Measurements from ENCODE around the gene SPECC1L.

SPECC1L gene

DNA sequence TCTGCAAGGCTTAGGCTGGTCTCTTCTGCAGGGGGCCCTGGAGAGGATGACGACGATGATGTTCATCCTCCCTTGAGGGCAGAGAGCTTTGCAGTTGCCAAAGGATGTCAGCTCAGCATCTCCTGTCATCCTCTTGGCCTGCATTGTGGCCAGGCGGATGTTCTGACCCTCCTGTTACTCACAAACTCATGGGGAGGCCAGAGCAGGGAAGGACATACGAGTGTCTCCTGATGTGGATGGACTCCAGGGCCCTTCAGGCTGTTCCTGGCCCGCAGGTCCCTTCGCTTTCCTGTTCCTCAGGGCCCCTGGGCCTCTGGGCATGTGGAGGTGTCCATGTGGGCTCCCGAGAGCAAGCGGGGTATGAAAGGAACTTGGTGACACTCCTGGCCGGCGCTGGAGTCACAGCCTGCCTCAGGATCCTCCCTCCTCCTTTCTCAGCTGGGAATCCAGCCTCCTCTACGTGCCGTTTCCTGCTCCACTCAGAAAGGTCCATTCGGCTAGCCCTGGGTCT, 165.3 kb downstream of the SPECC1L start:
- Histone ChIP-seq H3K27me3 (no peaks in the 10 kb centered on the region), H3K27ac (peak overlapping the region; percentile 85), H3K4me1 (peaks cover 100% of the 10 kb centered on the region), H3K9ac (no peak overlapping the region), H3K36me3 (no peaks in the 10 kb centered on the region), H3K9me3 (no peaks in the 10 kb centered on the region), H3K4me3 (no peak overlapping the region), H4K20me1 (peaks cover 25% of the 10 kb centered on the region), H3K4me2 (peak overlapping the region; percentile 98)
- no peak for TF ChIP-seq Cebpa-rat (IDR thresholded peaks at IDR 0.05)

GRCh38 chr22:24436553-24436952, 165.9 kb downstream of the SPECC1L start:
- peaks cover 100% of the 10 kb centered on the region for H3K4me1 ChIP-seq
- no peaks in the 10 kb centered on the region for H3K9me3 ChIP-seq
- TF ChIP-seq Cebpa-rat (IDR thresholded peaks at IDR 0.05) = no peak
- peaks cover 25% of the 10 kb centered on the region for H4K20me1 ChIP-seq
- H3K27ac ChIP-seq = peak overlapping the region; percentile 54
- H3K36me3 ChIP-seq = no peaks in the 10 kb centered on the region
- no peak overlapping the region for H3K9ac ChIP-seq
- no peak overlapping the region for H3K4me3 ChIP-seq
- H3K27me3 ChIP-seq = no peaks in the 10 kb centered on the region
- H3K4me2 ChIP-seq = peak overlapping the region; percentile 98

DNA sequence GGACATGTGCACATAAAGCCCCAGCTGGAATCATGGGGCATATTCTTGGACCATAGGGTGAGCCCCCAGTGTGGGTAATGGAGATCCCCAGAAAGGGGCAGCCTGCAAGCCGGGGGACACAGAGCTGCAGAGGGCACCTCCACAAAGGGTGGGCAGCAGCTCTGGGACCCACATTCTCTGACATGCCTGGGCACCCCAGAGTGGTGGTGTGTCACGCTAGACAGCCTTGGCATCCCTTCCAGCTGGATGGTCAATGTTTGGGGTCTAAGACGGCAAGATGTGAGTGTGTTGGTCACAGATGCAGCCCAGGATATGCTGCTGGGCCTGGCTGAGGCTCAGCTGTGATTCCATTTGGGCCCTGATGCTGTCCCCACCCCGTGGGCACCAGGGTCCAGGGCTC, 166.5 kb downstream of the SPECC1L start:
- Histone ChIP-seq H3K4me3 (no peak overlapping the region), H3K9ac (no peak overlapping the region), H3K4me1 (peaks cover 100% of the 10 kb centered on the region), H3K4me2 (peak overlapping the region; percentile 98), H3K9me3 (no peaks in the 10 kb centered on the region), H3K27me3 (no peaks in the 10 kb centered on the region), H4K20me1 (peaks cover 25% of the 10 kb centered on the region), H3K36me3 (no peaks in the 10 kb centered on the region), H3K27ac (peak overlapping the region; percentile 54)
- TF ChIP-seq Cebpa-rat (IDR thresholded peaks at IDR 0.05) = no peak

DNA sequence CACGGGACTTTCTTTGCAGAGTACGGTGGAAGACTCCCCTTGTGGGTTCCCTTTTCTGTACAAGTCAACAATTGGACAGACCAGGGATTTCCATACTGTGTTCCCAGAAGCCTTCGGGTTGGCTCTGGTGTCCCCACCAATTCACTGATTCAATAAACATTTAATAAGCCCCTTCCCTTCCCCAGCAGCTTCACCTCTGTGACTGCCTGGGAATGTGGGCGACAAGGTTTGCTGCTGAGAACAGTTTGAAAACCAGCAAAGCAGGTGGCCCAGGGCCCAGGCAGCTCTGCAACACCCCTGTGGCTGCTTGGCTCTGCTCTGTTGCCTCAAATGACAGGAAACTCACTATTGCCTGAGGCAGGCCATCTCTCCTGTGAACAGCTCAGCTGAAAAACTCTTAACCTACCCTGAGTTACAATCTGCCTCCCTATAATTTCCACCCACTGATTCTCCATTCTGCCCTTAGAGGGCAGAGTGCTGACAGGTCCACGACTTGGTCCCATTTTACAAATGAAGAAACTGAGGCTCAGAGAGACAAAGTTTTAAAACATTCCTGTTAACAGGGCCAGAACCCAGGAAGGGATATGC, 167.2 kb downstream of the SPECC1L start:
- H3K9me3 ChIP-seq = no peaks in the 10 kb centered on the region
- no peak overlapping the region; the same call in 1 of the 2 replicates for H3K9ac ChIP-seq
- H3K36me3 ChIP-seq = no peaks in the 10 kb centered on the region
- H3K4me3 ChIP-seq = no peak overlapping the region
- H4K20me1 ChIP-seq = peaks cover 25% of the 10 kb centered on the region
- peak overlapping the region; percentile 98 for H3K4me2 ChIP-seq
- no peaks in the 10 kb centered on the region for H3K27me3 ChIP-seq
- H3K4me1 ChIP-seq = peaks cover 100% of the 10 kb centered on the region
- TF ChIP-seq Cebpa-rat (IDR thresholded peaks at IDR 0.05) = no peak
- H3K27ac ChIP-seq = peak overlapping the region; percentile 54

DNA sequence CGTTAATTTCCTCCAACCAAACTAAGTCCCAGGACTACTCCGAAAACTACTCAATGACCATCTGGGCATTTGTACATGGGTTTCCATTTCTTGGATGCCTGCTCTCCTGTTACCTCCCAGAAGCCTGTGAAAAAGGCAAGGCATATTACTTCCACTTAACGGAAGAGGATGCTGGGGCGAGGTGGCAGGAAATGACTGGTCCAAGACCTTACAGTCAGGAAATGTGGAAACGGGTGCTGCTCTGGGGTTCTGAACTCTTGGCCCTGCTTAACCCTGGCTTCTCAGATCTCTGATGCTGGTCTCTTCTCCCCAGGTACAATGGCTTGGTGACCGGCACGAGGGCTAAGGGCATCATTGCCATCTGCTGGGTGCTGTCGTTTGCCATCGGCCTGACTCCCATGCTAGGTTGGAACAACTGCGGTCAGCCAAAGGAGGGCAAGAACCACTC, 169.7 kb downstream of the SPECC1L start:
- Histone ChIP-seq H3K4me1 (peaks cover 100% of the 10 kb centered on the region), H3K27me3 (no peaks in the 10 kb centered on the region), H3K9me3 (no peaks in the 10 kb centered on the region), H3K4me2 (peak overlapping the region; percentile 71), H3K36me3 (no peaks in the 10 kb centered on the region), H3K9ac (no peak overlapping the region), H4K20me1 (peaks cover 4% of the 10 kb centered on the region; the same call in 1 of the 2 replicates), H3K4me3 (no peak overlapping the region), H3K27ac (no peak overlapping the region)
- TF ChIP-seq Cebpa-rat (IDR thresholded peaks at IDR 0.05) = no peak

DNA sequence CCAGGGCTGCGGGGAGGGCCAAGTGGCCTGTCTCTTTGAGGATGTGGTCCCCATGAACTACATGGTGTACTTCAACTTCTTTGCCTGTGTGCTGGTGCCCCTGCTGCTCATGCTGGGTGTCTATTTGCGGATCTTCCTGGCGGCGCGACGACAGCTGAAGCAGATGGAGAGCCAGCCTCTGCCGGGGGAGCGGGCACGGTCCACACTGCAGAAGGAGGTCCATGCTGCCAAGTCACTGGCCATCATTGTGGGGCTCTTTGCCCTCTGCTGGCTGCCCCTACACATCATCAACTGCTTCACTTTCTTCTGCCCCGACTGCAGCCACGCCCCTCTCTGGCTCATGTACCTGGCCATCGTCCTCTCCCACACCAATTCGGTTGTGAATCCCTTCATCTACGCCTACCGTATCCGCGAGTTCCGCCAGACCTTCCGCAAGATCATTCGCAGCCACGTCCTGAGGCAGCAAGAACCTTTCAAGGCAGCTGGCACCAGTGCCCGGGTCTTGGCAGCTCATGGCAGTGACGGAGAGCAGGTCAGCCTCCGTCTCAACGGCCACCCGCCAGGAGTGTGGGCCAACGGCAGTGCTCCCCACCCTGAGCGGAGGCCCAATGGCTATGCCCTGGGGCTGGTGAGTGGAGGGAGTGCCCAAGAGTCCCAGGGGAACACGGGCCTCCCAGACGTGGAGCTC, 170.2 kb downstream of the SPECC1L start:
- H3K27ac ChIP-seq = no peak overlapping the region
- no peaks in the 10 kb centered on the region for H3K36me3 ChIP-seq
- no peak overlapping the region for H3K4me3 ChIP-seq
- TF ChIP-seq Cebpa-rat (IDR thresholded peaks at IDR 0.05) = no peak
- no peaks in the 10 kb centered on the region for H4K20me1 ChIP-seq
- H3K4me2 ChIP-seq = peak overlapping the region; percentile 71
- H3K4me1 ChIP-seq = peaks cover 100% of the 10 kb centered on the region
- no peaks in the 10 kb centered on the region for H3K27me3 ChIP-seq
- no peaks in the 10 kb centered on the region for H3K9me3 ChIP-seq
- H3K9ac ChIP-seq = no peak overlapping the region

GRCh38 chr22:24441406-24442351, 171.0 kb downstream of the SPECC1L start:
- Histone ChIP-seq H3K4me1 (peaks cover 92% of the 10 kb centered on the region), H3K27me3 (no peaks in the 10 kb centered on the region), H4K20me1 (no peaks in the 10 kb centered on the region), H3K27ac (peak overlapping the region; percentile 47), H3K4me3 (no peak overlapping the region), H3K36me3 (no peaks in the 10 kb centered on the region), H3K9me3 (no peaks in the 10 kb centered on the region), H3K4me2 (peak overlapping the region; percentile 71), H3K9ac (peak overlapping the region; percentile 42)
- TF ChIP-seq Cebpa-rat (IDR thresholded peaks at IDR 0.05) = no peak

GRCh38 chr22:24442352-24442744, 171.7 kb downstream of the SPECC1L start:
- Histone ChIP-seq H3K4me2 (peak overlapping the region; percentile 71), H3K36me3 (no peaks in the 10 kb centered on the region), H3K9ac (peak overlapping the region; percentile 42), H3K4me3 (no peak overlapping the region), H3K27me3 (no peaks in the 10 kb centered on the region), H3K4me1 (peaks cover 86% of the 10 kb centered on the region), H3K27ac (peak overlapping the region; percentile 47), H4K20me1 (no peaks in the 10 kb centered on the region), H3K9me3 (no peaks in the 10 kb centered on the region)
- TF ChIP-seq Cebpa-rat (IDR thresholded peaks at IDR 0.05) = no peak

DNA sequence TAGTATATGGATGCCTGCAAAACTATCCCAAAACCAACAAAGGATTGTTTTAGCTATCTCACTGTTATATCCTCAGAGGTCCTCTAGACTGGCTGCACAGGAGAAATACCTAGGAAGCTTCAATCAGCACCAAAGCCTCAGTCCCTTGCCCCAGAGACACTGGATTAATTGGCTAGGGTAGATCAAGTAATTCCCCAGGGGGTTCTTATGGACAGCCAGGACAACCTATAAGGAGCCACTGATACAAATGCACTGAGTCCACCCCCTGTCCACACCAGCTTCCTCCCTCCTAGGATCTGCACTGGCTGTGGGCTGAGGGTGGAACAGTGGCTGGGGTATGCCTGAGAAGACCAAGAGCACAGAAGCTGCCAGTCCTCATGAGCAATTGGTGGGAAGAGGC, 173.0 kb downstream of the SPECC1L start:
- Histone ChIP-seq H3K27me3 (no peaks in the 10 kb centered on the region), H3K9me3 (no peaks in the 10 kb centered on the region), H4K20me1 (no peaks in the 10 kb centered on the region), H3K4me3 (no peak overlapping the region), H3K4me1 (peaks cover 72% of the 10 kb centered on the region), H3K36me3 (no peaks in the 10 kb centered on the region), H3K4me2 (peak overlapping the region; percentile 71), H3K9ac (no peak overlapping the region), H3K27ac (no peak overlapping the region)
- TF ChIP-seq Cebpa-rat (IDR thresholded peaks at IDR 0.05) = no peak

Measured in BLaER1 (cell line).